Testis (tissue), 3 donors: ENCODE measurements around the gene TPCN1. TPM values are rescaled to one million over a fixed set of nuclear protein-coding genes. Genes with fewer than 3 reads are reported as not detected.

ENCODE experiments used
- DNase-seq: peaks from one replicate; pipeline ENCODE4 v3.0.0-alpha.2; 2019
- H3K27ac ChIP-seq, 2 donors: fragments of 200-600 bp; sonication (generic); one replicate each; pipeline ENCODE4 v1.5.1; 2019
- H3K27me3 ChIP-seq: fragments of 200-600 bp; sonication (generic); one replicate; pipeline ENCODE4 v1.5.1; 2019
- H3K36me3 ChIP-seq: fragments of 200-600 bp; sonication (generic); one replicate; pipeline ENCODE4 v1.5.1; 2017; ENCODE audit warnings: low read depth; ENCODE audit errors: missing control alignments
- H3K4me1 ChIP-seq: fragments of 200-600 bp; sonication (generic); one replicate; pipeline ENCODE4 v1.5.1; 2019
- H3K4me3 ChIP-seq, 2 donors: fragments of 200-600 bp; sonication (generic); one replicate each; pipeline ENCODE4 v1.5.1; 2017 to 2019
- H3K9me3 ChIP-seq: fragments of 200-600 bp; sonication (generic); one replicate; pipeline ENCODE4 v1.5.1; 2017
- CTCF ChIP-seq, 3 experiments: fragments of 450-650 bp in 2 of 3; fragments of 200-600 bp in 1 of 3; sonication (generic) in 1 of 3; IDR thresholded peaks; one replicate each; pipeline ENCODE4 v1.5.1; 2016 to 2019; ENCODE audit warnings: antibody characterized with exemption in 3 of 3, mild to moderate bottlenecking in 2 of 3, moderate library complexity in 1 of 3
- POLR2A ChIP-seq: fragments of 450-650 bp; IDR thresholded peaks from one replicate; pipeline ENCODE4 v1.6.1; 2017; ENCODE audit warnings: antibody characterized with exemption, mild to moderate bottlenecking, moderate library complexity
- WGBS, 2 donors: methylation state at CpG; one replicate each; pipeline ENCODE4 v1.1.5; 2018; 5-methylcytosine and 5-hydroxymethylcytosine counted together
- intact Hi-C: fragments of 100-400 bp; cut with DNase I; formaldehyde crosslinking; loops from one replicate; pipeline ENCODE4 v1.15.1; 2023; ENCODE audit warnings: low total_unique reads
- polyA plus RNA-seq: library from polyadenylated mRNA; stranded (reverse); fragments of 350-450 nt; fragmentation: Illumina TruSeq; extraction: RNeasy Lipid Tissue Mini Kit (QIAGEN cat#74804); gene quantifications from one replicate; pipeline ENCODE4 v1.2.3, GENCODE V29; 2014; ENCODE audit warnings: low read depth, low replicate concordance; ENCODE audit not compliant: insufficient read depth
- total RNA-seq, 2 donors: library from RNA; depleted of rRNA; stranded (reverse); fragments of >200 nt; gene quantifications; one replicate each; pipeline ENCODE4 v1.2.3, GENCODE V29; 2016

TPCN1 gene
- total and polyA plus RNA-seq, 3 donors from 2014 or later = 33.4 to 73.0 (median 48.7) TPM

GRCh38 chr12:113298861-113299545, 77.7 kb downstream of the TPCN1 start:
- no peaks in the 10 kb centered on the region for H3K36me3 ChIP-seq
- H3K4me3 ChIP-seq = no peak overlapping the region

GRCh38 chr12:113299619-113300237, 78.5 kb downstream of the TPCN1 start:
- Histone ChIP-seq H3K36me3 (no peaks in the 10 kb centered on the region), H3K27me3 (no peaks in the 10 kb centered on the region), H3K9me3 (no peaks in the 10 kb centered on the region), H3K27ac (peak overlapping the region in 1 of 2 donors; percentile 77), H3K4me1 (peaks cover 40% of the 10 kb centered on the region), H3K4me3 (no peak overlapping the region)
- 44 to 47% methylated on average over 11 to 13 of the region's 14 CpGs for WGBS, 2 donors
- intact Hi-C loops = no loop called here
- peak; percentile 46 for DNase-seq
- TF ChIP-seq CTCF (IDR thresholded peaks at IDR 0.05) (no peak), POLR2A (no peak)

More at GRCh38 chr12:113298861-113299545, 77.7 kb downstream of the TPCN1 start:
- no peak for TF ChIP-seq POLR2A
- Histone ChIP-seq H3K9me3 (no peaks in the 10 kb centered on the region), H3K4me1 (peaks cover 40% of the 10 kb centered on the region), H3K27me3 (no peaks in the 10 kb centered on the region), H3K27ac (peak overlapping the region; percentile 29 to 77)
- no peak for DNase-seq
- WGBS, 2 donors = 63 to 87% methylated on average over 17 to 20 of the region's 20 CpGs
- intact Hi-C loops = no loop called here

GRCh38 chr12:113301811-113302210, 80.5 kb downstream of the TPCN1 start:
- Histone ChIP-seq H3K36me3 (no peaks in the 10 kb centered on the region), H3K4me3 (no peak overlapping the region), H3K4me1 (peaks cover 30% of the 10 kb centered on the region), H3K27me3 (no peaks in the 10 kb centered on the region), H3K9me3 (no peaks in the 10 kb centered on the region), H3K27ac (no peak overlapping the region)
- TF ChIP-seq POLR2A (no peak), CTCF (IDR thresholded peaks at IDR 0.05) (no peak)
- no peak for DNase-seq
- WGBS, 2 donors = 86 to 96% methylated on average over 6 of the region's 6 CpGs
- intact Hi-C loops = no loop called here

GRCh38 chr12:113302466-113302865, 81.2 kb downstream of the TPCN1 start:
- H3K27me3 ChIP-seq = no peaks in the 10 kb centered on the region
- peaks cover 24% of the 10 kb centered on the region for H3K4me1 ChIP-seq
- H3K4me3 ChIP-seq = no peak overlapping the region
- no peak for DNase-seq
- no peaks in the 10 kb centered on the region for H3K9me3 ChIP-seq
- H3K36me3 ChIP-seq = no peaks in the 10 kb centered on the region
- H3K27ac ChIP-seq = no peak overlapping the region
- 92 to 93% methylated on average over 8 of the region's 8 CpGs for WGBS, 2 donors
- intact Hi-C loops = no loop called here
- TF ChIP-seq POLR2A (no peak), CTCF (IDR thresholded peaks at IDR 0.05) (no peak)

- intact Hi-C loops = no loop called here
- Histone ChIP-seq H3K27ac (no peak overlapping the region), H3K9me3 (no peaks in the 10 kb centered on the region), H3K36me3 (no peaks in the 10 kb centered on the region), H3K4me3 (no peak overlapping the region), H3K4me1 (peaks cover 18% of the 10 kb centered on the region), H3K27me3 (no peaks in the 10 kb centered on the region)
- no peak for TF ChIP-seq POLR2A
- TF ChIP-seq CTCF (IDR thresholded peaks at IDR 0.05) = no peak
- 83 to 90% methylated on average over 18 to 19 of the region's 19 CpGs for WGBS, 2 donors
- no peak for DNase-seq
Observed at GRCh38 chr12:113302886-113303640, 81.8 kb downstream of the TPCN1 start.
